PC-3 (cell line): ENCODE data around the gene PLXNB2. TPM values are rescaled to one million over a fixed set of nuclear protein-coding genes. Genes with fewer than 3 reads are reported as not detected.

Experiments
- ATAC-seq: fragments of 200-7000 bp; cut with Tn5 transposase; 2 replicates; pipeline ENCODE4 v1.9.1; 2020; ENCODE audit warnings: mild to moderate bottlenecking, moderate library complexity
- BruUV-seq: library from RNA; stranded (reverse); fragments of 400-500 nt; replicated peaks from 2 replicates; lab custom pipeline; 2021; lab: Mats Ljungman, UMichigan
- CTCF ChIA-PET: fragments of 300-600 bp; sonication (Branson Sonifier 250); formaldehyde crosslinking; loops from one replicate; lab custom pipeline; 2022; ENCODE audit warnings: antibody characterized with exemption; lab: Charles Lee
- POLR2A ChIA-PET: fragments of 300-600 bp; sonication (Branson Sonifier 250); formaldehyde crosslinking; loops from one replicate; lab custom pipeline; 2022; ENCODE audit warnings: antibody characterized with exemption; ENCODE audit not compliant: unreplicated experiment; lab: Charles Lee
- DNase-seq: peaks from one replicate; pipeline ENCODE4 v3.0.0-alpha.2; 2015
- H2AFZ ChIP-seq: fragments of 300-600 bp; sonication (generic); 2 replicates; pipeline ENCODE4 v1.6.0; 2016; ENCODE audit warnings: antibody characterized with exemption, low read length
- H3F3A ChIP-seq: fragments of 300-600 bp; sonication (generic); one replicate; pipeline ENCODE4 v1.6.0; 2017; ENCODE audit warnings: antibody characterized with exemption, low read length, control low read depth, mild to moderate bottlenecking; ENCODE audit not compliant: unreplicated experiment
- H3K27ac ChIP-seq: fragments of 300-600 bp; sonication (generic); 2 replicates; pipeline ENCODE4 v1.5.1; 2016; ENCODE audit warnings: mild to moderate bottlenecking, low read length
- H3K27me3 ChIP-seq: fragments of 300-600 bp; sonication (generic); 2 replicates; pipeline ENCODE4 v1.6.1; 2016; ENCODE audit warnings: low read length, mixed read lengths
- H3K36me3 ChIP-seq: fragments of 300-600 bp; sonication (generic); 2 replicates; pipeline ENCODE4 v1.6.1; 2016; ENCODE audit warnings: low read depth, mixed run types, low read length, mixed read lengths
- H3K4me1 ChIP-seq: fragments of 300-600 bp; sonication (generic); 2 replicates; pipeline ENCODE4 v1.5.1; 2016; ENCODE audit warnings: low read length; ENCODE audit not compliant: insufficient read depth
- H3K4me2 ChIP-seq: fragments of 300-600 bp; sonication (generic); 2 replicates; pipeline ENCODE4 v1.6.0; 2016; ENCODE audit warnings: low read length
- H3K4me3 ChIP-seq: fragments of 300-600 bp; sonication (generic); 2 replicates; pipeline ENCODE4 v1.5.1; 2016; ENCODE audit warnings: mild to moderate bottlenecking, low read length, mixed read lengths
- H3K79me2 ChIP-seq: fragments of 300-600 bp; sonication (generic); 2 replicates; pipeline ENCODE4 v1.6.1; 2017; ENCODE audit warnings: low read length, mixed read lengths
- H3K9ac ChIP-seq: fragments of 300-600 bp; sonication (generic); 2 replicates; pipeline ENCODE4 v1.6.0; 2016; ENCODE audit warnings: mild to moderate bottlenecking, low read length
- H3K9me2 ChIP-seq: fragments of 300-600 bp; sonication (generic); replicated peaks from 2 replicates; pipeline ENCODE4 v1.6.1; 2016; ENCODE audit warnings: mixed run types, low read length, mixed read lengths
- H3K9me3 ChIP-seq: fragments of 300-600 bp; sonication (generic); 2 replicates; pipeline ENCODE4 v1.6.1; 2016; ENCODE audit warnings: low read length, mixed read lengths
- H4K20me1 ChIP-seq: fragments of 300-600 bp; sonication (generic); 2 replicates; pipeline ENCODE4 v1.6.1; 2016; ENCODE audit warnings: low read length, mixed read lengths
- EZH2 ChIP-seq: fragments of 300-600 bp; sonication (generic); IDR thresholded peaks from one replicate; pipeline ENCODE4 v1.6.1; 2017; ENCODE audit warnings: antibody characterized with exemption, mild to moderate bottlenecking, low read length; ENCODE audit not compliant: unreplicated experiment
- EZH2phosphoT487 ChIP-seq: fragments of 300-600 bp; sonication (generic); IDR thresholded peaks from 2 replicates; pipeline ENCODE4 v1.6.1; 2018; ENCODE audit warnings: mild to moderate bottlenecking, antibody characterized with exemption, low read length, borderline replicate concordance
- intact Hi-C: fragments of 100-400 bp; cut with micrococcal nuclease; formaldehyde crosslinking; loops from 2 replicates; pipeline ENCODE4 v1.9.0; 2023
- total RNA-seq: library from RNA; depleted of rRNA; stranded (reverse); fragments of >200 nt; gene quantifications from 2 replicates; pipeline ENCODE4 v1.2.3, GENCODE V29; 2014
- TF ChIP-seq, protein P1 (sequence below): fragments of 300-600 bp; sonication (generic); conservative IDR thresholded peaks from 2 replicates; pipeline ENCODE4 v1.5.1; 2017; ENCODE audit warnings: antibody characterized with exemption, low read depth, mild to moderate bottlenecking, low read length

PLXNB2 gene
- total RNA-seq, 1 experiment from 2014 or later = 68.2 TPM

- H3K9ac ChIP-seq = no peak overlapping the region
- TF ChIP-seq EZH2 = no peak
- TF ChIP-seq, protein P1, sequence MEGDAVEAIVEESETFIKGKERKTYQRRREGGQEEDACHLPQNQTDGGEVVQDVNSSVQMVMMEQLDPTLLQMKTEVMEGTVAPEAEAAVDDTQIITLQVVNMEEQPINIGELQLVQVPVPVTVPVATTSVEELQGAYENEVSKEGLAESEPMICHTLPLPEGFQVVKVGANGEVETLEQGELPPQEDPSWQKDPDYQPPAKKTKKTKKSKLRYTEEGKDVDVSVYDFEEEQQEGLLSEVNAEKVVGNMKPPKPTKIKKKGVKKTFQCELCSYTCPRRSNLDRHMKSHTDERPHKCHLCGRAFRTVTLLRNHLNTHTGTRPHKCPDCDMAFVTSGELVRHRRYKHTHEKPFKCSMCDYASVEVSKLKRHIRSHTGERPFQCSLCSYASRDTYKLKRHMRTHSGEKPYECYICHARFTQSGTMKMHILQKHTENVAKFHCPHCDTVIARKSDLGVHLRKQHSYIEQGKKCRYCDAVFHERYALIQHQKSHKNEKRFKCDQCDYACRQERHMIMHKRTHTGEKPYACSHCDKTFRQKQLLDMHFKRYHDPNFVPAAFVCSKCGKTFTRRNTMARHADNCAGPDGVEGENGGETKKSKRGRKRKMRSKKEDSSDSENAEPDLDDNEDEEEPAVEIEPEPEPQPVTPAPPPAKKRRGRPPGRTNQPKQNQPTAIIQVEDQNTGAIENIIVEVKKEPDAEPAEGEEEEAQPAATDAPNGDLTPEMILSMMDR = no peak
- no peak for TF ChIP-seq EZH2phosphoT487
- intact Hi-C loops = no loop called here
- H3K4me2 ChIP-seq = no peak overlapping the region
- H4K20me1 ChIP-seq = no peaks in the 10 kb centered on the region
- peaks cover 22% of the 10 kb centered on the region for H3K4me1 ChIP-seq
- no peak for ATAC-seq
- ChIA-PET CTCF (no interaction called here), POLR2A (no interaction called here)
- DNase-seq = no peak
- no peaks in the 10 kb centered on the region for H3K9me3 ChIP-seq
- no peak overlapping the region for H3K4me3 ChIP-seq
- no peak overlapping the region for H2AFZ ChIP-seq
- no peaks in the 10 kb centered on the region for H3K36me3 ChIP-seq
- no peaks in the 10 kb centered on the region for H3K79me2 ChIP-seq
- H3K9me2 ChIP-seq = no peaks in the 10 kb centered on the region
- H3K27me3 ChIP-seq = no peaks in the 10 kb centered on the region
- BruUV-seq = no TSS peak
- H3F3A ChIP-seq = no peaks in the 10 kb centered on the region
- no peak overlapping the region for H3K27ac ChIP-seq
Measured at GRCh38 chr22:50266994-50267393, 40.5 kb downstream of the PLXNB2 start.

DNA sequence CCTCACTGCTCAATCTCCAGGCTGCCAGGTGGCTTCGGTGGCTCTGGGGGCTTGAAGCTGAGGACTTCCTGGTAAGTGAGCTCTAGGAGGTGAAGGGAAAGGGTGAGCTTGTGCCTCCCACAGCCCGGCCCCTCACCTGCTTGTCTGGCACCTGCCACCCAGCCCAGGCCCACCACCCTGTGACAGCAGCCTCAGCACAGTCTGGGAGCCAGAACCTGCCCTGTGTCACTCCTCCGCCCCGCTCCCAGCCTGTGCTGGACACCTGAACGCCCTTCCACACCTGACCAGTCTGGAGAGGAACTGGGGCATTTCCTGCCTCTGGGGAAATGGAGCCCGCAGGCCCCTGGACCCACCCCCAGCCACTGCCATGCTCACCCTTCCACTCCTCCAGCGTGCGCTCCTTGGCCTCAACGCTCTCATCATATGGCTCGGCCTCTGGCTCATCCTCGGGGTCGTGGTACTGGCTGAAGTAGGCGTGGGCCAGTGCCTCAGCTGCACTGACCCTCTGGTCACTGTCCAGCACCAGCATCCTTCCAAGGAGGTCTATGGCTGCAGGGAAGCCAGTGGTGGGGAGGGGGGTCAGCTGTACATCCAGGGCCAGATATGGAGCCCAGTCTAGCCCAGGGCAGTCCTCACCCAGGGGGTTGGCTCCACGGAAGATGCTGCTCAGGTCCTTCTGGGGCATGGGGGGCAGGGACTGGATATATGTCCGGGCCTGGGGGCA, 42.3 kb downstream of the PLXNB2 start:
- ATAC-seq (no peak), DNase-seq (no peak)
- ChIA-PET POLR2A (no interaction called here), CTCF (no interaction called here)
- intact Hi-C loops = no loop called here
- Histone ChIP-seq H3K4me1 (peaks cover 10% of the 10 kb centered on the region), H4K20me1 (no peaks in the 10 kb centered on the region), H3K36me3 (no peaks in the 10 kb centered on the region), H3K79me2 (peaks cover 8% of the 10 kb centered on the region), H3K9me3 (no peaks in the 10 kb centered on the region), H3K9me2 (no peaks in the 10 kb centered on the region), H3K9ac (no peak overlapping the region), H3K27me3 (no peaks in the 10 kb centered on the region), H3F3A (no peaks in the 10 kb centered on the region), H3K27ac (no peak overlapping the region), H3K4me3 (no peak overlapping the region), H3K4me2 (no peak overlapping the region), H2AFZ (no peak overlapping the region)
- TF ChIP-seq EZH2phosphoT487 = no peak
- no peak for TF ChIP-seq EZH2
- TF ChIP-seq, protein P1 = no peak
- BruUV-seq = no TSS peak

GRCh38 chr22:50264104-50264745, 43.2 kb downstream of the PLXNB2 start:
- TF ChIP-seq EZH2phosphoT487 = no peak
- TF ChIP-seq, protein P1 = no peak
- no peak for TF ChIP-seq EZH2
- DNase-seq (no peak), ATAC-seq (no peak)
- CTCF ChIA-PET = no interaction called here
- no peak overlapping the region for H2AFZ ChIP-seq
- no peak overlapping the region for H3K4me2 ChIP-seq
- no peak overlapping the region for H3K27ac ChIP-seq
- POLR2A ChIA-PET = no interaction called here
- peaks cover 10% of the 10 kb centered on the region for H3K4me1 ChIP-seq
- H3K9ac ChIP-seq = no peak overlapping the region
- H3F3A ChIP-seq = no peaks in the 10 kb centered on the region
- H4K20me1 ChIP-seq = no peaks in the 10 kb centered on the region
- no peaks in the 10 kb centered on the region for H3K9me2 ChIP-seq
- no peaks in the 10 kb centered on the region for H3K9me3 ChIP-seq
- no peaks in the 10 kb centered on the region for H3K36me3 ChIP-seq
- BruUV-seq = no TSS peak
- intact Hi-C loops = no loop called here
- H3K79me2 ChIP-seq = peaks cover 10% of the 10 kb centered on the region
- no peaks in the 10 kb centered on the region for H3K27me3 ChIP-seq
- no peak overlapping the region for H3K4me3 ChIP-seq
